Adrenal gland (tissue), 12 donors: ENCODE results near the gene POLR3E. TPM values are rescaled to one million over a fixed set of nuclear protein-coding genes. Genes with fewer than 3 reads are reported as not detected.

Experiments
- DNase-seq, 7 donors: peaks; one replicate each; pipeline ENCODE4 v3.0.0-alpha.2; 2019 to 2020
- H3K27ac ChIP-seq, 5 donors: fragments of 200-600 bp; sonication (generic) in 4 of 5; 1 replicate in 3 of 5; 2 replicates in 2 of 5; pipeline versions ENCODE4 v1.5.1 to v1.8.0; 2016 to 2020; ENCODE audit warnings: mild to moderate bottlenecking in 1 of 5
- H3K27me3 ChIP-seq: fragments of 200-600 bp; 2 replicates; pipeline ENCODE4 v1.8.0; 2021
- H3K36me3 ChIP-seq, 2 donors: fragments of 200-600 bp; replicated peaks in 1 of 2; 1 replicate in 1 of 2; 2 replicates in 1 of 2; pipeline versions ENCODE4 v1.5.1 to v1.8.0; 2018 to 2022
- H3K4me1 ChIP-seq, 2 donors: fragments of 200-600 bp; replicated peaks in 1 of 2; 1 replicate in 1 of 2; 2 replicates in 1 of 2; pipeline versions ENCODE4 v1.5.1 to v1.8.0; 2018 to 2021
- H3K4me3 ChIP-seq, 4 donors: fragments of 200-600 bp; sonication (generic) in 3 of 4; one replicate each; pipeline ENCODE4 v1.5.1; 2016 to 2018
- H3K9me3 ChIP-seq, 3 donors: fragments of 200-600 bp; sonication (generic) in 1 of 3; replicated peaks in 1 of 3; 1 replicate in 2 of 3; 2 replicates in 1 of 3; pipeline versions ENCODE4 v1.5.1 to v1.8.0; 2016 to 2021
- CTCF ChIP-seq, 6 experiments: fragments of 450-650 bp in 4 of 6; fragments of 200-600 bp in 2 of 6; sonication (generic) in 1 of 6; IDR thresholded peaks; 1 replicate in 5 of 6; 2 replicates in 1 of 6; pipeline versions ENCODE4 v1.5.1 to v1.8.0; 2016 to 2021; ENCODE audit warnings: antibody characterized with exemption in 6 of 6, mild to moderate bottlenecking in 2 of 6, moderate library complexity in 1 of 6
- POLR2A ChIP-seq, 2 donors: fragments of 450-650 bp; IDR thresholded peaks; one replicate each; pipeline ENCODE4 v1.6.1; 2017; ENCODE audit warnings: antibody characterized with exemption in 2 of 2, mild to moderate bottlenecking in 2 of 2, moderate library complexity in 1 of 2
- WGBS, 4 donors: extraction: QIAGEN DNeasy Blood & Tissue Kit in 2 of 4; methylation state at CpG; one replicate each; pipeline versions ENCODE4 v1.1.5 to v1.1.7; 2013 to 2017; 5-methylcytosine and 5-hydroxymethylcytosine counted together
- intact Hi-C, 2 donors: fragments of 100-400 bp; cut with DNase I; formaldehyde crosslinking; loops; one replicate each; pipeline versions ENCODE4 v1.14.1 to v1.15.0; 2022 to 2023
- polyA plus RNA-seq, 3 donors: library from polyadenylated mRNA; stranded (reverse); fragments of 200-250 nt in 2 of 3; fragments of 350-450 nt in 1 of 3; fragmentation: Illumina TruSeq in 1 of 3; extraction: RNeasy Lipid Tissue Mini Kit (QIAGEN cat#74804) in 1 of 3; gene quantifications; one replicate each; pipeline ENCODE4 v1.2.3, GENCODE V29; 2013 to 2014
- total RNA-seq, 9 donors: library from RNA; depleted of rRNA in 4 of 9; stranded (reverse); fragments of >200 nt in 4 of 9; fragments of 120-200 nt in 1 of 9; fragmentation: NEBNext Ultra II Directional in 1 of 9; extraction: Animal tissue kit (Norgen Biotek cat#: 25700) in 1 of 9; gene quantifications; one replicate each; pipeline versions ENCODE4 v1.1.0 to v1.2.4, GENCODE V29; 2013 to 2023
- donor health status: healthy with polysubstance abuse.
- donor health status: Bipolar disorder and iron deficiency.
- donor health status: DM: yes; HTN: yes; CAD: no.
- donor health status: DM: no; HTN: no; CAD: no.
- donor health status: DM: no; HTN: no; CAD: no.
- donor health status: DM: yes; HTN: yes; CAD: no.

POLR3E gene
- total and polyA plus RNA-seq, 12 donors: 43.8 to 99.4 (median 51.5) TPM

GRCh38 chr16:22373662-22374310 lies 76.6 kb downstream of the POLR3E start:
- Histone ChIP-seq H3K27me3 (no peaks in the 10 kb centered on the region), H3K4me1 (peaks cover 5 to 45% of the 10 kb centered on the region in 2 donors), H3K9me3 (no peaks in the 10 kb centered on the region), H3K27ac (peak overlapping the region in 4 of 5 donors; percentile 67 to 83 (median 79)), H3K36me3 (no peaks in the 10 kb centered on the region), H3K4me3 (peak overlapping the region; percentile 2 to 94 (median 56))
- TF ChIP-seq POLR2A (IDR thresholded peaks at IDR 0.05): no peak
- TF ChIP-seq CTCF (IDR thresholded peaks at IDR 0.05): no peak
- WGBS, 4 donors: 0 to 8% (median 1%) methylated on average over 8 to 51 of the region's 51 CpGs
- intact Hi-C loops: no loop called here
- DNase-seq: peak; percentile 39 to 66 (median 54)

- peak; percentile 98 to 99 (median 98) for DNase-seq
- Histone ChIP-seq H3K4me1 (peaks cover 5 to 38% of the 10 kb centered on the region in 2 donors), H3K27me3 (no peaks in the 10 kb centered on the region), H3K4me3 (peak within 1 kb of the TSS; percentile 39 to 94 (median 72)), H3K27ac (peak within 1 kb of the TSS in 4 of 5 donors; percentile 67 to 83 (median 79)), H3K36me3 (no peaks in the 10 kb centered on the region), H3K9me3 (no peaks in the 10 kb centered on the region)
- TF ChIP-seq CTCF (IDR thresholded peaks at IDR 0.05) (no peak), POLR2A (IDR thresholded peaks at IDR 0.05) (peak; percentile 64 to 83)
- intact Hi-C loops: no loop called here
- 0% methylated on average over 49 to 96 of the region's 96 CpGs for WGBS, 4 donors
Measured at GRCh38 chr16:22374311-22375116, 77.3 kb downstream of the POLR3E start, which contains the start of gene CDR2. TSS of gene CDR2 (minus strand) at chr16:22374619. CDS start at chr16:22374309, 310 bp downstream.

- TF ChIP-seq POLR2A (IDR thresholded peaks at IDR 0.05) (no peak), CTCF (IDR thresholded peaks at IDR 0.05) (no peak)
- Histone ChIP-seq H3K36me3 (no peaks in the 10 kb centered on the region), H3K27ac (peak overlapping the region in 2 of 5 donors; percentile 81 to 83), H3K9me3 (no peaks in the 10 kb centered on the region), H3K27me3 (no peaks in the 10 kb centered on the region), H3K4me3 (peak overlapping the region; percentile 39 to 94 (median 72)), H3K4me1 (peaks cover 5 to 30% of the 10 kb centered on the region in 2 donors)
- 33 to 62% (median 37%) methylated on average over 16 to 28 of the region's 28 CpGs for WGBS, 4 donors
- no peak for DNase-seq
- intact Hi-C loops: no loop called here
Measured at GRCh38 chr16:22375117-22375962, 78.1 kb downstream of the POLR3E start.
